ENCODE data around the gene PDE12. TPM values are rescaled to one million over a fixed set of nuclear protein-coding genes. Genes with fewer than 3 reads are reported as not detected.
A peak's percentile ranks its signal among the peaks of the same experiment; 100 is the strongest.

PDE12 gene
- total RNA-seq, result 26.4 and 28.1 TPM in 2 replicates

- peaks cover 43% of the 10 kb centered on the region for H3K36me3 Mint-ChIP-seq (ENCODE audit: low read depth)
- intact Hi-C loops (cut with micrococcal nuclease), result loop anchor here (1.0 to 5.0 kb wide), 4 partner anchors 41 to 384 kb away; partner anchors contain the start of genes ARF4, DENND6A and SLMAP
- H3K27me3 Mint-ChIP-seq (ENCODE audit: low read depth), result no peaks in the 10 kb centered on the region
- peak within 1 kb of the TSS; percentile 88 for H3K4me3 Mint-ChIP-seq (ENCODE audit: low read depth)
- H3K9me3 Mint-ChIP-seq, result no peaks in the 10 kb centered on the region
- peaks cover 39% of the 10 kb centered on the region for H3K4me1 Mint-ChIP-seq (ENCODE audit: low read depth)
- peak within 1 kb of the TSS; percentile 98 for H3K27ac Mint-ChIP-seq
- peak; percentile 80 for DNase-seq (ENCODE audit: low spot score)
These were observed at the start of gene PDE12 for GRCh38 chr3:57555738-57556458. Gene PDE12 (plus strand): TSS chr3:57556274. CDS start chr3:57556380, 106 bp downstream.

DNA sequence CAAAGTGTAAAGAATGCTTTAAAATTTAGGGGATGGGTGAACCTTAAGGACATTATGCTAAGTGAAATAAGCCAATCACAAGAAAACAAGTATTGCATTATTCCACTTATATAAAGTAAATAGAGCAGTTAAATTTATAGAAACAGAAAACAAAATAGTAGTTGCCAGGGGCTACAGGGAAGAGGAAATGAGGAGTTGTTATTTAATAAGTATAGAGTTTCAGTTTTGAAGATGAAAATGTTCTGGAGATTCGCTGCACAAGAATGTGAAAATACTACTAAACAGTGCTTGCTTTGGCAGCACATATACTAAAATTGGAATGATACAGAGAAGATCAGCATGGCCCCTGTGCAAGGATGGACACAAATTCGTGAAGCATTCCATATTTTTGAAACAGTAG lies 43.9 kb upstream of the PDE12 start:
- H3K27ac Mint-ChIP-seq, result no peak overlapping the region
- no peaks in the 10 kb centered on the region for H3K9me3 Mint-ChIP-seq
- no peaks in the 10 kb centered on the region for H3K36me3 Mint-ChIP-seq (ENCODE audit: low read depth)
- DNase-seq (ENCODE audit: low spot score), result no peak
- no peak overlapping the region for H3K4me3 Mint-ChIP-seq (ENCODE audit: low read depth)
- intact Hi-C loops (cut with micrococcal nuclease), result no loop called here
- H3K27me3 Mint-ChIP-seq (ENCODE audit: low read depth), result peaks cover 25% of the 10 kb centered on the region
- no peaks in the 10 kb centered on the region for H3K4me1 Mint-ChIP-seq (ENCODE audit: low read depth)

DNA sequence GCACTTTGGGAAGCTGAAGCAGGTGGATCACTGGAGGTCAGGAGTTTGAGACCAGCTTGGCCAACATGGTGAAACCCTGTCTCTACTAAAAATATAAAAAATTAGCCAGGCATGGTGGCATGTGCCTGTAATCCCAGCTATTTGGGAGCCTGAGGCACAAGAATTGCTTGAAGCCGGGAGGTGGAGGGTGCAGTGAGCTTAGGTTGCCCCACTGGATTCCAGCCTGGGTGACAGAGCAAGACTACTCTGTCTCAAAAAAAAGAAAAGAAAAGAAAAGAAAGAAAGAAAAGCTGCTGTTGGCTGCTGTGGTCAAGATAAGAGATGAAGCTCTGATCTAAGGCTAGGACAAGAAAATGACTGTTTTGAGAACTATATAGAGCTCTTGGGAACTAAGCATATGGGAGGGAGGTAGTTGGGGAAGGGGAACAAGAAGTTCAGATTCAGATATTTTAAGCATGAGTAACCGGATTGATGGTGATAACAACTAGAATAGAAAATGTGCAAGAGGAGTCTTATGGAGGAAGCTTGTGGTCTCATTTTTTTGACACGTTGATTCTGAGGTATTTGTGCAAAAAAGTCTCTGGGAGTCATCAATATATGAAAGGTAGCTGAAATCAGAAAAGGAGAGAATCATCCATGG lies 37.7 kb upstream of the PDE12 start:
- intact Hi-C loops (cut with micrococcal nuclease), result no loop called here
- Mint-ChIP-seq H3K9me3 (no peaks in the 10 kb centered on the region), H3K4me3 (ENCODE audit: low read depth) (no peak overlapping the region), H3K36me3 (ENCODE audit: low read depth) (no peaks in the 10 kb centered on the region), H3K27ac (no peak overlapping the region), H3K4me1 (ENCODE audit: low read depth) (no peaks in the 10 kb centered on the region), H3K27me3 (ENCODE audit: low read depth) (peaks cover 18% of the 10 kb centered on the region)
- DNase-seq (ENCODE audit: low spot score), result no peak

GRCh38 chr3:57530071-57530608 lies 25.9 kb upstream of the PDE12 start:
- no peaks in the 10 kb centered on the region for H3K4me1 Mint-ChIP-seq (ENCODE audit: low read depth)
- H3K27me3 Mint-ChIP-seq (ENCODE audit: low read depth), result peaks cover 9% of the 10 kb centered on the region
- H3K36me3 Mint-ChIP-seq (ENCODE audit: low read depth), result no peaks in the 10 kb centered on the region
- no peak overlapping the region for H3K27ac Mint-ChIP-seq
- no peaks in the 10 kb centered on the region for H3K9me3 Mint-ChIP-seq
- intact Hi-C loops (cut with micrococcal nuclease), result no loop called here
- no peak overlapping the region for H3K4me3 Mint-ChIP-seq (ENCODE audit: low read depth)
- no peak for DNase-seq (ENCODE audit: low spot score)

GRCh38 chr3:57538465-57538864 lies 17.6 kb upstream of the PDE12 start:
- Mint-ChIP-seq H3K9me3 (no peaks in the 10 kb centered on the region), H3K36me3 (ENCODE audit: low read depth) (no peaks in the 10 kb centered on the region), H3K4me3 (ENCODE audit: low read depth) (no peak overlapping the region), H3K27me3 (ENCODE audit: low read depth) (no peaks in the 10 kb centered on the region), H3K4me1 (ENCODE audit: low read depth) (no peaks in the 10 kb centered on the region), H3K27ac (no peak overlapping the region)
- DNase-seq (ENCODE audit: low spot score), result no peak
- intact Hi-C loops (cut with micrococcal nuclease), result no loop called here

DNA sequence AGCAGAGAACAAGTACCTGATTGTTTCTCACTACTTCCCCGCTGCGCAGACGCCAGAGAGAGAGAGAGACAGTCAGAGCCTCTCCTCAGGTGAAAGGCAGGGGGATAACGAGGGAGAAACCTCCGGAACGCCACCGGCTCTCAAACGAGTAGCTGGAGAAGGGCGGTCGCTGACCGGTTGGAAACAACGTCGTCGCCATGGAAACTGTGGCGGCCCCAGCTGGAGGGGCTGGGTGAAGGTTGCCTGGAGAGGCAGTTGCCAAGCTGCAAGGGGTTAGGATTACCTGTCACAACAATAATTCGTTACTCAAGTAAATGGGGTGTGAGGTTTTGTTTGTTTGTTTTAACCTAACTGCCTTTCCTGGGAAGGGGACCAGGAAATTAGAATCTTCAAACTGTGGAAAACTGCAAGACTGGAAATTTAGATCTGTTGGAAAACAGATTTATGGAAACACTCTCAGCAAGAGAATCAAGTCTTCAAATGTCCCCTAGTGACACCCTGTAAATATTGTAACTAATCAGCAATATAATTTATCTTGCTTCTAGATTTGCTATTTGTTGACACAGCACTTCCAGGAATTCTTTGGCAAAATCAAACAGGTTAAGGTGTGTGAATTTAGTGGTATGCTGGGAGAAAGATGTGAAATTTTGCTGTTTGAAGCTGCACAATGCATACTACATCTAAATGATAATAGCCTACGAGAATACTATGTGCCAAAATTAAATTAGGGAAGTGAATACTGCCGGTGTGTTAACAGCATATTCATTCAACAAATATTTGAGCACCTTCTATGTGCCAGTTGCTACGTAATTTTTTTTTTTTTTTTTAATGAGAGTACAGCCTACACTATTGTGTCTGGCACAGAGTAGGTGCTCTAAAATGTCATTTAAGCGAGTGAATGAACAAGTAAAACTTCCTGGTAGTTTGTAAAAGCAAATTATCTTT lies 11.6 kb upstream of the PDE12 start, which contains the start of gene DNAH12:
TSS of gene DNAH12 (minus strand) at position 164 of the 945 bp plus-strand sequence. CDS start 1,474 bp downstream, outside the sequence.
- intact Hi-C loops (cut with micrococcal nuclease), result no loop called here
- Mint-ChIP-seq H3K36me3 (ENCODE audit: low read depth) (no peaks in the 10 kb centered on the region), H3K9me3 (no peaks in the 10 kb centered on the region), H3K4me1 (ENCODE audit: low read depth) (peaks cover 6% of the 10 kb centered on the region), H3K4me3 (ENCODE audit: low read depth) (peak within 1 kb of the TSS; percentile 21), H3K27me3 (ENCODE audit: low read depth) (peaks cover 4% of the 10 kb centered on the region), H3K27ac (no peak within 1 kb of the TSS)
- no peak for DNase-seq (ENCODE audit: low spot score)

GRCh38 chr3:57545636-57546268 lies 10.3 kb upstream of the PDE12 start:
- peaks cover 6% of the 10 kb centered on the region for H3K4me1 Mint-ChIP-seq (ENCODE audit: low read depth)
- H3K4me3 Mint-ChIP-seq (ENCODE audit: low read depth), result no peak overlapping the region
- no peaks in the 10 kb centered on the region for H3K9me3 Mint-ChIP-seq
- peaks cover 4% of the 10 kb centered on the region for H3K27me3 Mint-ChIP-seq (ENCODE audit: low read depth)
- H3K36me3 Mint-ChIP-seq (ENCODE audit: low read depth), result no peaks in the 10 kb centered on the region
- no peak for DNase-seq (ENCODE audit: low spot score)
- intact Hi-C loops (cut with micrococcal nuclease), result no loop called here
- H3K27ac Mint-ChIP-seq, result no peak overlapping the region

DNA sequence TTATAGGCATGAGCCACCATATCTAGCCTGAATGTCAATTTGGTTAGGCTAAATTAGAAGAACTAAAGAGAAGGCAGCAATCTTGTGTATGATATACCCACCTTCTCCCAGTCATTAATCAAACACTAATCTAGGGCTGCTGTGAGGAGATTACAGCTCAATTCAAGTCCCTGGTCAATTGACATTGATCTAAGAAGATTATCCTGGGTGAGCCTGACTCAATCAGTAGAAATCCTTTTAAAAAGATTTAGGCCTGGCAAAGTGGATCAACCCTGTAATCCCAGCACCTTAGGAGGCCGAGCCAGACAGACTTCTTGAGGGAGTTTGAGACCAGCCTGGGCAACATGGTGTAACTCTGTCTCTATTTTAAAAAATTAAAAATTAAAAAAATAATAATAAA lies 9.5 kb upstream of the PDE12 start:
- Mint-ChIP-seq H3K4me3 (ENCODE audit: low read depth) (no peak overlapping the region), H3K4me1 (ENCODE audit: low read depth) (peaks cover 6% of the 10 kb centered on the region), H3K27me3 (ENCODE audit: low read depth) (peaks cover 4% of the 10 kb centered on the region), H3K27ac (no peak overlapping the region), H3K36me3 (ENCODE audit: low read depth) (no peaks in the 10 kb centered on the region), H3K9me3 (no peaks in the 10 kb centered on the region)
- intact Hi-C loops (cut with micrococcal nuclease), result no loop called here
- DNase-seq (ENCODE audit: low spot score), result no peak

- H3K9me3 Mint-ChIP-seq, result no peaks in the 10 kb centered on the region
- H3K4me1 Mint-ChIP-seq (ENCODE audit: low read depth), result peaks cover 35% of the 10 kb centered on the region
- no peak for DNase-seq (ENCODE audit: low spot score)
- H3K4me3 Mint-ChIP-seq (ENCODE audit: low read depth), result peak overlapping the region; percentile 88
- intact Hi-C loops (cut with micrococcal nuclease), result loop anchor here (5.0 kb wide), 2 partner anchors 202 to 383 kb away; partner anchors contain the start of gene SLMAP
- no peaks in the 10 kb centered on the region for H3K27me3 Mint-ChIP-seq (ENCODE audit: low read depth)
- peak overlapping the region; percentile 98 for H3K27ac Mint-ChIP-seq
- peaks cover 37% of the 10 kb centered on the region for H3K36me3 Mint-ChIP-seq (ENCODE audit: low read depth)
These were observed 768 bp upstream of the PDE12 start for GRCh38 chr3:57555306-57555705.

GRCh38 chr3:57556459-57557084 lies 498 bp downstream of the PDE12 start:
- H3K36me3 Mint-ChIP-seq (ENCODE audit: low read depth), result peaks cover 46% of the 10 kb centered on the region
- H3K4me1 Mint-ChIP-seq (ENCODE audit: low read depth), result peaks cover 43% of the 10 kb centered on the region
- H3K27ac Mint-ChIP-seq, result peak overlapping the region; percentile 98
- intact Hi-C loops (cut with micrococcal nuclease), result loop anchor here (1.0 to 5.0 kb wide), 4 partner anchors 41 to 384 kb away; partner anchors contain the start of genes ARF4, DENND6A and SLMAP
- DNase-seq (ENCODE audit: low spot score), result no peak
- H3K9me3 Mint-ChIP-seq, result no peaks in the 10 kb centered on the region
- H3K27me3 Mint-ChIP-seq (ENCODE audit: low read depth), result no peaks in the 10 kb centered on the region
- peak overlapping the region; percentile 88 for H3K4me3 Mint-ChIP-seq (ENCODE audit: low read depth)

DNA sequence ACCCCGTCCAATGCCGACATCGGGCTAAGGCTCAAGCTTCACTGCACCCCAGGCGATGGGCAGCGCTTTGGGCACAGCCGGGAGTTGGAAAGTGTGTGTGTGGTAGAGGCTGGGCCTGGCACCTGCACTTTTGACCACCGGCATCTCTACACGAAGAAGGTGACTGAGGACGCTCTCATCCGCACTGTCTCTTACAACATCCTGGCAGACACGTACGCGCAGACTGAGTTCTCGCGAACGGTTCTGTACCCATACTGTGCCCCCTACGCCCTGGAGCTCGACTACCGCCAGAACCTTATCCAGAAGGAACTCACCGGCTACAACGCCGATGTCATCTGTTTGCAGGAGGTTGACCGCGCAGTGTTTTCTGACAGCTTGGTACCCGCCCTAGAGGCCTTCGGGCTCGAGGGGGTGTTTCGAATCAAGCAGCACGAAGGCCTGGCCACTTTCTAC lies 1.0 kb downstream of the PDE12 start:
- Mint-ChIP-seq H3K4me1 (ENCODE audit: low read depth) (peaks cover 44% of the 10 kb centered on the region), H3K36me3 (ENCODE audit: low read depth) (peaks cover 46% of the 10 kb centered on the region), H3K27me3 (ENCODE audit: low read depth) (no peaks in the 10 kb centered on the region), H3K9me3 (no peaks in the 10 kb centered on the region), H3K27ac (peak overlapping the region; percentile 98), H3K4me3 (ENCODE audit: low read depth) (peak overlapping the region; percentile 88)
- intact Hi-C loops (cut with micrococcal nuclease), result loop anchor here (2.0 to 5.0 kb wide), 3 partner anchors 136 to 385 kb away; partner anchors contain the start of genes DENND6A and SLMAP
- peak; percentile 42 for DNase-seq (ENCODE audit: low spot score)

Measured in activated T-helper 2 cell treated with anti-CD3 and anti-CD28 coated beads, Interferon-gamma antibody, Interleukin-2, Interleukin-4, amounts not matched to agents 10 μg/mL and 5 μg/mL and 100 μg/mL, durations not matched to agents 14 hours and 24 hours and 36 hours (primary cell).